Measurements from ENCODE around the gene PRDM16.

Gene PRDM16

GRCh38 chr1:3229081-3229725, 160.2 kb downstream of the PRDM16 start:
- Histone ChIP-seq H3K36me3 (ENCODE audit: control insufficient read depth in 2 of 2, insufficient read depth in 1 of 2, low read length in 2 of 2) (no peaks in the 10 kb centered on the region), H3K4me1 (ENCODE audit: control insufficient read depth, insufficient read depth, low read length) (no peaks in the 10 kb centered on the region), H3K9me3 (ENCODE audit: control insufficient read depth, insufficient read depth, low read depth, low read length) (no peaks in the 10 kb centered on the region), H3K27ac (ENCODE audit: extremely low read depth, low read depth, low read length) (no peak overlapping the region), H3K4me3 (ENCODE audit: low read depth, low read length) (no peak overlapping the region)
- no peak for TF ChIP-seq ZNF121 (tag by site-specific recombination; IDR thresholded peaks at IDR 0.05)
- CTCF ChIA-PET: interaction anchor here (0.6 kb wide), 1 partner anchor 12 kb away, joined by 3 read pairs; no protein-coding TSS in a partner anchor
- POLR2A ChIA-PET: no interaction called here

GRCh38 chr1:3230553-3230952, 161.6 kb downstream of the PRDM16 start:
- Histone ChIP-seq H3K9me3 (ENCODE audit: control insufficient read depth, insufficient read depth, low read depth, low read length) (no peaks in the 10 kb centered on the region), H3K36me3 (ENCODE audit: control insufficient read depth in 2 of 2, insufficient read depth in 1 of 2, low read length in 2 of 2) (no peaks in the 10 kb centered on the region), H3K4me1 (ENCODE audit: control insufficient read depth, insufficient read depth, low read length) (no peaks in the 10 kb centered on the region), H3K27ac (ENCODE audit: extremely low read depth, low read depth, low read length) (no peak overlapping the region), H3K4me3 (ENCODE audit: low read depth, low read length) (no peak overlapping the region)
- CTCF ChIA-PET: no interaction called here
- POLR2A ChIA-PET: no interaction called here
- TF ChIP-seq ZNF530 (tag by site-specific recombination; IDR thresholded peaks at IDR 0.05; ENCODE audit: low read depth) (no peak), ZNF549 (tag by site-specific recombination; IDR thresholded peaks at IDR 0.05) (no peak), ZNF558 (tag by site-specific recombination; IDR thresholded peaks at IDR 0.05) (no peak), KLF1 (tag by site-specific recombination; IDR thresholded peaks at IDR 0.05) (no peak), HOXA7 (CRISPR knock-in tag; IDR thresholded peaks at IDR 0.05; ENCODE audit: borderline replicate concordance) (no peak), TCF7L2 (IDR thresholded peaks at IDR 0.05; ENCODE audit: borderline replicate concordance, low read depth, low read length) (no peak), ZBTB11 (tag by site-specific recombination; conservative IDR thresholded peaks at IDR 0.05; ENCODE audit: low read depth) (no peak), ZNF677 (tag by site-specific recombination; IDR thresholded peaks at IDR 0.05) (no peak), ZNF692 (tag by site-specific recombination; IDR thresholded peaks at IDR 0.05) (no peak)

- TF ChIP-seq ZNF24 (tag by site-specific recombination; IDR thresholded peaks at IDR 0.05): no peak
- no peaks in the 10 kb centered on the region for H3K9me3 ChIP-seq (ENCODE audit: control insufficient read depth, insufficient read depth, low read depth, low read length)
- H3K27ac ChIP-seq (ENCODE audit: extremely low read depth, low read depth, low read length): no peak overlapping the region
- ChIA-PET CTCF (no interaction called here), POLR2A (no interaction called here)
- no peak overlapping the region for H3K4me3 ChIP-seq (ENCODE audit: low read depth, low read length)
- H3K36me3 ChIP-seq (ENCODE audit: control insufficient read depth in 2 of 2, insufficient read depth in 1 of 2, low read length in 2 of 2): no peaks in the 10 kb centered on the region
- H3K4me1 ChIP-seq (ENCODE audit: control insufficient read depth, insufficient read depth, low read length): no peaks in the 10 kb centered on the region
Observed at GRCh38 chr1:3231245-3231644, 162.2 kb downstream of the PRDM16 start.

GRCh38 chr1:3231826-3232225, 162.8 kb downstream of the PRDM16 start:
- Histone ChIP-seq H3K27ac (ENCODE audit: extremely low read depth, low read depth, low read length) (no peak overlapping the region), H3K36me3 (ENCODE audit: control insufficient read depth in 2 of 2, insufficient read depth in 1 of 2, low read length in 2 of 2) (no peaks in the 10 kb centered on the region), H3K4me3 (ENCODE audit: low read depth, low read length) (no peak overlapping the region), H3K4me1 (ENCODE audit: control insufficient read depth, insufficient read depth, low read length) (no peaks in the 10 kb centered on the region), H3K9me3 (ENCODE audit: control insufficient read depth, insufficient read depth, low read depth, low read length) (no peaks in the 10 kb centered on the region)
- CTCF ChIA-PET: interaction anchor here (0.6 kb wide), 2 partner anchors 9 to 11 kb away, joined by 3 to 4 read pairs; no protein-coding TSS in a partner anchor
- POLR2A ChIA-PET: no interaction called here
- TF ChIP-seq ZNF76 (tag by site-specific recombination; IDR thresholded peaks at IDR 0.05; ENCODE audit: borderline replicate concordance, low read depth) (no peak), ZNF175 (tag by site-specific recombination; IDR thresholded peaks at IDR 0.05) (no peak), ZNF24 (tag by site-specific recombination; IDR thresholded peaks at IDR 0.05) (no peak), ZNF10 (tag by site-specific recombination; IDR thresholded peaks at IDR 0.05) (no peak), ZNF169 (tag by site-specific recombination; IDR thresholded peaks at IDR 0.05) (no peak), HOXC10 (CRISPR knock-in tag; IDR thresholded peaks at IDR 0.05) (no peak), ZNF626 (tag by site-specific recombination; IDR thresholded peaks at IDR 0.05) (no peak), ZNF585B (tag by site-specific recombination; IDR thresholded peaks at IDR 0.05) (no peak), ZNF558 (tag by site-specific recombination; IDR thresholded peaks at IDR 0.05) (no peak), ZNF311 (tag by site-specific recombination; IDR thresholded peaks at IDR 0.05; ENCODE audit: borderline replicate concordance) (no peak), ZNF654 (tag by site-specific recombination; IDR thresholded peaks at IDR 0.05; ENCODE audit: low read depth) (no peak), ZNF37A (tag by site-specific recombination; IDR thresholded peaks at IDR 0.05) (no peak), ZNF23 (tag by site-specific recombination; IDR thresholded peaks at IDR 0.05; ENCODE audit: borderline replicate concordance) (no peak), KLF9 (tag by site-specific recombination; IDR thresholded peaks at IDR 0.05; ENCODE audit: low read depth) (no peak), GLIS2 (tag by site-specific recombination; IDR thresholded peaks at IDR 0.05) (no peak), OSR2 (tag by site-specific recombination; IDR thresholded peaks at IDR 0.05) (no peak), ZNF138 (tag by site-specific recombination; IDR thresholded peaks at IDR 0.05; ENCODE audit: borderline replicate concordance) (no peak)
